Neural cell (in vitro differentiated cells): ENCODE data around the gene SV2B. TPM values are rescaled to one million over a fixed set of nuclear protein-coding genes. Genes with fewer than 3 reads are reported as not detected.

Source experiments
- H2AFZ ChIP-seq: fragments of 200-600, 300-800 bp; sonication (generic), shearing (Covaris generic); 2 replicates; pipeline ENCODE4 v1.6.0; 2014; ENCODE audit warnings: low read depth, mild to moderate bottlenecking, antibody characterized with exemption, low read length, moderate library complexity
- H3F3A ChIP-seq: fragments of 200-600 bp; shearing (Covaris generic); 2 replicates; pipeline ENCODE4 v1.6.1; 2016; ENCODE audit warnings: mild to moderate bottlenecking, moderate library complexity, mixed read lengths, antibody characterized with exemption, low read length; ENCODE audit not compliant: insufficient read depth, poor library complexity, severe bottlenecking
- H3K27ac ChIP-seq: fragments of 200-600, 300-800 bp; sonication (generic), shearing (Covaris generic); 2 replicates; pipeline ENCODE4 v1.5.1; 2014; ENCODE audit warnings: mild to moderate bottlenecking, low read length, moderate library complexity
- H3K27me3 ChIP-seq: fragments of 300-800, 200-600 bp; sonication (generic), shearing (Covaris generic); 2 replicates; pipeline ENCODE4 v1.6.0; 2014; ENCODE audit warnings: mild to moderate bottlenecking, low read depth, low read length, moderate library complexity; ENCODE audit not compliant: insufficient read depth
- H3K36me3 ChIP-seq: fragments of 300-800, 200-600 bp; sonication (generic), shearing (Covaris generic); 2 replicates; pipeline ENCODE4 v1.5.1; 2014; ENCODE audit warnings: mild to moderate bottlenecking, antibody characterized with exemption, low read length, moderate library complexity; ENCODE audit not compliant: insufficient read depth
- H3K4me2 ChIP-seq: fragments of 300-800, 200-600 bp; sonication (generic), shearing (Covaris generic); 2 replicates; pipeline ENCODE4 v1.6.0; 2014; ENCODE audit warnings: mild to moderate bottlenecking, low read length
- H3K4me3 ChIP-seq: fragments of 300-800, 200-600 bp; sonication (generic), shearing (Covaris generic); 2 replicates; pipeline ENCODE4 v1.5.1; 2014; ENCODE audit warnings: mild to moderate bottlenecking, low read length, moderate library complexity
- H3K79me2 ChIP-seq: fragments of 200-600 bp; shearing (Covaris generic); replicated peaks from 2 replicates; pipeline ENCODE4 v1.6.0; 2014; ENCODE audit warnings: mild to moderate bottlenecking, low read length, moderate library complexity; ENCODE audit not compliant: insufficient read depth
- H3K9ac ChIP-seq: fragments of 300-800, 200-600 bp; sonication (generic), shearing (Covaris generic); 2 replicates; pipeline ENCODE4 v1.6.1; 2016; ENCODE audit warnings: mild to moderate bottlenecking, low read length, mixed read lengths
- H3K9me2 ChIP-seq: fragments of 200-600 bp; shearing (Covaris generic); 2 replicates; pipeline ENCODE4 v1.6.1; 2016; ENCODE audit warnings: mild to moderate bottlenecking, low read length, mixed read lengths; ENCODE audit not compliant: insufficient read depth
- H3K9me3 ChIP-seq: fragments of 200-600, 300-800 bp; sonication (generic), shearing (Covaris generic); 2 replicates; pipeline ENCODE4 v1.6.1; 2016; ENCODE audit warnings: mild to moderate bottlenecking, mixed run types, low read length, moderate library complexity, mixed read lengths
- H4K20me1 ChIP-seq: fragments of 200-600 bp; shearing (Covaris generic); 2 replicates; pipeline ENCODE4 v1.6.1; 2016; ENCODE audit warnings: mild to moderate bottlenecking, mixed run types; ENCODE audit not compliant: insufficient read depth
- CTCF ChIP-seq: fragments of 450-650 bp; IDR thresholded peaks from 2 replicates; pipeline ENCODE4 v1.5.1; 2014; ENCODE audit warnings: antibody characterized with exemption, mild to moderate bottlenecking, moderate library complexity; ENCODE audit not compliant: poor library complexity, severe bottlenecking
- EP300 ChIP-seq: fragments of 450-650 bp; conservative IDR thresholded peaks from 2 replicates; pipeline ENCODE4 v1.6.1; 2014; ENCODE audit warnings: antibody characterized with exemption, mild to moderate bottlenecking, moderate library complexity; ENCODE audit not compliant: poor library complexity, severe bottlenecking
- EZH2 ChIP-seq: fragments of 200-600, 300-800 bp; shearing (Covaris generic), sonication (generic); IDR thresholded peaks from 2 replicates; pipeline ENCODE4 v1.6.1; 2014; ENCODE audit warnings: antibody characterized with exemption, low read length, borderline replicate concordance, mild to moderate bottlenecking; ENCODE audit not compliant: insufficient read depth, poor library complexity, severe bottlenecking
- MXI1 ChIP-seq: fragments of 450-650 bp; conservative IDR thresholded peaks from 2 replicates; pipeline ENCODE4 v1.6.1; 2014; ENCODE audit warnings: antibody characterized with exemption, mild to moderate bottlenecking; ENCODE audit not compliant: poor library complexity, severe bottlenecking
- POLR2AphosphoS5 ChIP-seq: IDR thresholded peaks from 2 replicates; pipeline ENCODE4 v1.6.1; 2012
- RAD21 ChIP-seq: fragments of 450-650 bp; conservative IDR thresholded peaks from 2 replicates; pipeline ENCODE4 v1.6.1; 2014; ENCODE audit warnings: antibody characterized with exemption, mild to moderate bottlenecking, moderate library complexity
- REST ChIP-seq: IDR thresholded peaks from 2 replicates; pipeline ENCODE4 v1.6.1; 2012; ENCODE audit warnings: borderline replicate concordance
- SMC3 ChIP-seq: fragments of 450-650 bp; conservative IDR thresholded peaks from 2 replicates; pipeline ENCODE4 v1.6.1; 2014; ENCODE audit warnings: antibody characterized with exemption, mild to moderate bottlenecking, moderate library complexity; ENCODE audit not compliant: poor library complexity
- TAF1 ChIP-seq: IDR thresholded peaks from 2 replicates; pipeline ENCODE4 v1.6.1; 2012; ENCODE audit warnings: low read depth
- polyA plus RNA-seq: library from polyadenylated mRNA; depleted of rRNA; stranded (reverse); fragments of >200 nt; gene quantifications from 2 replicates; pipeline ENCODE4 v1.2.3, GENCODE V29; 2014

Gene SV2B
- polyA plus RNA-seq, 1 donor from 2014 or later = 0.38 TPM

GRCh38 chr15:91263632-91264531 is 163.8 kb downstream of the SV2B start:
- Histone ChIP-seq H3K9me3 (no peaks in the 10 kb centered on the region), H3K9me2 (no peaks in the 10 kb centered on the region), H3K4me3 (no peak overlapping the region), H3K27me3 (no peaks in the 10 kb centered on the region), H3K79me2 (no peaks in the 10 kb centered on the region), H3F3A (no peaks in the 10 kb centered on the region), H3K4me2 (no peak overlapping the region), H2AFZ (no peak overlapping the region), H3K27ac (no peak overlapping the region), H4K20me1 (no peaks in the 10 kb centered on the region), H3K36me3 (no peaks in the 10 kb centered on the region), H3K9ac (no peak overlapping the region)
- TF ChIP-seq EP300 = no peak
- no peak for TF ChIP-seq MXI1
- no peak for TF ChIP-seq CTCF
- TF ChIP-seq REST = no peak
- TF ChIP-seq TAF1 = no peak

GRCh38 chr15:91264651-91265351 is 164.7 kb downstream of the SV2B start:
- Histone ChIP-seq H3K9ac (no peak overlapping the region), H3K9me2 (no peaks in the 10 kb centered on the region), H3K4me2 (no peak overlapping the region), H3K79me2 (no peaks in the 10 kb centered on the region), H2AFZ (no peak overlapping the region), H4K20me1 (no peaks in the 10 kb centered on the region), H3K36me3 (no peaks in the 10 kb centered on the region), H3K4me3 (no peak overlapping the region), H3K27me3 (no peaks in the 10 kb centered on the region), H3F3A (no peaks in the 10 kb centered on the region), H3K27ac (no peak overlapping the region), H3K9me3 (no peaks in the 10 kb centered on the region)
- no peak for TF ChIP-seq CTCF
- TF ChIP-seq MXI1 = no peak
- no peak for TF ChIP-seq SMC3
- no peak for TF ChIP-seq EP300
- TF ChIP-seq POLR2AphosphoS5 = no peak
- TF ChIP-seq RAD21 = no peak
- no peak for TF ChIP-seq REST
- no peak for TF ChIP-seq EZH2
- TF ChIP-seq TAF1 = no peak
